SU-DHL-6 (cell line): ENCODE measurements around the gene UBE2F.
"Not testable (repeated sequence)": the region's sequence is repeated elsewhere in the genome, so short reads cannot be mapped to it uniquely, and the experiment has no call there.

Source experiments
- H2AFZ ChIP-seq: fragments of 200-600 bp; sonication (generic); 2 replicates; pipeline ENCODE4 v1.6.1; 2014; ENCODE audit warnings: low read depth, mild to moderate bottlenecking, moderate library complexity, mixed read lengths, antibody characterized with exemption, low read length; ENCODE audit not compliant: severe bottlenecking
- H3F3A ChIP-seq: fragments of 200-600 bp; shearing (Covaris generic); 2 replicates; pipeline ENCODE4 v1.6.0; 2016; ENCODE audit warnings: antibody characterized with exemption, mild to moderate bottlenecking; ENCODE audit not compliant: insufficient read depth
- H3K27ac ChIP-seq: fragments of 200-600 bp; sonication (generic); 2 replicates; pipeline ENCODE4 v1.5.1; 2016; ENCODE audit warnings: low read depth, mild to moderate bottlenecking, low read length, moderate library complexity, mixed read lengths
- H3K27me3 ChIP-seq: fragments of 200-600 bp; sonication (generic), shearing (Covaris generic); 2 replicates; pipeline ENCODE4 v1.6.0; 2014; ENCODE audit warnings: mild to moderate bottlenecking, low read length
- H3K36me3 ChIP-seq: fragments of 200-600 bp; sonication (generic); 2 replicates; pipeline ENCODE4 v1.6.1; 2014; ENCODE audit warnings: mild to moderate bottlenecking, low read length, mixed read lengths
- H3K4me2 ChIP-seq: fragments of 300-600, 200-600 bp; shearing (Covaris generic), sonication (generic); 2 replicates; pipeline ENCODE4 v1.6.0; 2014; ENCODE audit warnings: low read length, low read depth, mild to moderate bottlenecking; ENCODE audit not compliant: poor library complexity, severe bottlenecking
- H3K4me3 ChIP-seq: fragments of 200-600 bp; sonication (generic); 2 replicates; pipeline ENCODE4 v1.5.1; 2014; ENCODE audit warnings: antibody characterized with exemption, low read length, mild to moderate bottlenecking, mixed read lengths; ENCODE audit not compliant: insufficient read depth, poor library complexity, severe bottlenecking
- H3K79me2 ChIP-seq: fragments of 200-600 bp; sonication (generic); 2 replicates; pipeline ENCODE4 v1.6.1; 2014; ENCODE audit warnings: mild to moderate bottlenecking, low read length, moderate library complexity; ENCODE audit not compliant: insufficient read depth
- H3K9ac ChIP-seq: fragments of 200-600 bp; sonication (generic); 2 replicates; pipeline ENCODE4 v1.7.0; 2014; ENCODE audit warnings: mild to moderate bottlenecking, low read length
- H3K9me2 ChIP-seq: fragments of 200-600 bp; sonication (generic); replicated peaks from 2 replicates; pipeline ENCODE4 v1.6.1; 2014; ENCODE audit warnings: low read length; ENCODE audit not compliant: insufficient read depth
- H3K9me3 ChIP-seq: fragments of 200-600 bp; sonication (generic); 2 replicates; pipeline ENCODE4 v1.6.1; 2014; ENCODE audit warnings: low read length, mixed read lengths; ENCODE audit not compliant: insufficient read depth
- H4K20me1 ChIP-seq: fragments of 200-600 bp; sonication (generic); 2 replicates; pipeline ENCODE4 v1.6.1; 2014; ENCODE audit warnings: low read depth, mild to moderate bottlenecking, antibody characterized with exemption, low read length, moderate library complexity, mixed read lengths
- EZH2phosphoT487 ChIP-seq: fragments of 200-600 bp; sonication (generic), shearing (Covaris generic); conservative IDR thresholded peaks from 2 replicates; pipeline ENCODE4 v1.6.1; 2018; ENCODE audit warnings: mild to moderate bottlenecking, antibody characterized with exemption, low read length, moderate library complexity, mixed read lengths
- TF ChIP-seq, protein P1 (sequence below): fragments of 200-600 bp; sonication (generic); IDR thresholded peaks from one replicate; pipeline ENCODE4 v1.5.1; 2017; ENCODE audit warnings: antibody characterized with exemption, mild to moderate bottlenecking, low read length, moderate library complexity; ENCODE audit not compliant: insufficient read depth, poor library complexity, severe bottlenecking

Gene UBE2F

DNA sequence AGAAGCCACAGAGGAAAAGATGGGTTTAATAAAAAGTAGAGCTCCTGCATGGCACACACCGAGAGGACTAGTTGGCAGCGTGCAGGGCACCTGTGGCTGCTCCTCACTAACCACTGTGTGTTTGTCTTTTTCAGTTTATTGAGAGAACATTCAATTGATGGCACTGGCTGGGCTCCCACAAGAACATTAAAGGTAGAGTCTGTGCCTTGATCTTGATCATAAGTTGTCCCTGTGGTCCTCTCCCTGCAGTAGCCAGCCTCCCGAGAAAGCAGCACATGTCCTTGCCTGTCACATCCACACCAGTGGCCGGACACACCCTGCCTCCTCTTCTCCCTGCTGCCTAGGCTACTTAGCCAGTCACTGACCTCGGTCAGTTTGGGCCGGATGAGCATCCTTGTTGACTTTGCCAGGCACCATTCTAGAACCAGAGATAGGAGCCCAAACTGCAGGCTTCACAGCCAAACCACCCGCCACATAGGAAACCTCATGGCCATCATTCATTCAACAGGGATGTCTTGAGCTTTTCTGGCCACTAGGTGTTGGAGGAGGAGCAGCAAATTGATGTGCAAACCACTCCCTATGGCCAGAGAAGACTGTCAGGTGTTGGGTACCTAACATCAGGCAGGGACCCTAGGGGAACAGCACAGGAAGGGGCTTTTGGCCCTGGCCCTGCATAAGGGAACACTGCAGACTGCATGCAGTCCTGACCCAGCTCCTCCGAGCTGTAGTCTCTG, 63.8 kb downstream of the UBE2F start:
- Histone ChIP-seq H3K27ac (no peak overlapping the region), H3K4me3 (no peak overlapping the region), H3K4me2 (no peak overlapping the region), H2AFZ (no peak overlapping the region), H3K9me2 (no peaks in the 10 kb centered on the region), H3K79me2 (no peaks in the 10 kb centered on the region), H3K36me3 (no peaks in the 10 kb centered on the region), H3K9ac (no peak overlapping the region), H3K9me3 (no peaks in the 10 kb centered on the region), H3F3A (no peaks in the 10 kb centered on the region), H4K20me1 (no peaks in the 10 kb centered on the region), H3K27me3 (no peaks in the 10 kb centered on the region)
- TF ChIP-seq, protein P1, sequence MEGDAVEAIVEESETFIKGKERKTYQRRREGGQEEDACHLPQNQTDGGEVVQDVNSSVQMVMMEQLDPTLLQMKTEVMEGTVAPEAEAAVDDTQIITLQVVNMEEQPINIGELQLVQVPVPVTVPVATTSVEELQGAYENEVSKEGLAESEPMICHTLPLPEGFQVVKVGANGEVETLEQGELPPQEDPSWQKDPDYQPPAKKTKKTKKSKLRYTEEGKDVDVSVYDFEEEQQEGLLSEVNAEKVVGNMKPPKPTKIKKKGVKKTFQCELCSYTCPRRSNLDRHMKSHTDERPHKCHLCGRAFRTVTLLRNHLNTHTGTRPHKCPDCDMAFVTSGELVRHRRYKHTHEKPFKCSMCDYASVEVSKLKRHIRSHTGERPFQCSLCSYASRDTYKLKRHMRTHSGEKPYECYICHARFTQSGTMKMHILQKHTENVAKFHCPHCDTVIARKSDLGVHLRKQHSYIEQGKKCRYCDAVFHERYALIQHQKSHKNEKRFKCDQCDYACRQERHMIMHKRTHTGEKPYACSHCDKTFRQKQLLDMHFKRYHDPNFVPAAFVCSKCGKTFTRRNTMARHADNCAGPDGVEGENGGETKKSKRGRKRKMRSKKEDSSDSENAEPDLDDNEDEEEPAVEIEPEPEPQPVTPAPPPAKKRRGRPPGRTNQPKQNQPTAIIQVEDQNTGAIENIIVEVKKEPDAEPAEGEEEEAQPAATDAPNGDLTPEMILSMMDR: no peak
- no peak for TF ChIP-seq EZH2phosphoT487

DNA sequence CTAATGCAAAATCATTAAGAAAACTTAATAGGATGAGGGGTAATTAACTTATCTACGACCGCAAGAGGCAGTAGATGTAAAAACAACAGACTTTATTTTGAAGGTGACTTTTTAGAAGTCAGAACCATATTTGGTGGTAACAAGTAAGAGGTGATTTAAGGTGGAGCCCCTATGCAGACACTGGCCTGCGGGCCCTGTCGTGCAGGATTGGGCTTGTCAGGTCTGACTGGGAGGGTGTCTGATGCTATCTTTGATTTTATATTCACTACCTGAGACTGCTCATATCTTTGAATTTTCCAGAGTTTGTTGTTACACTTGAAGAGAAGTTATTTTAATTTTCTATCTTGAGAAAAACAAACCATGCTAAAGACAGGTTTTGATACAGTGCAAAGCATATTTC, 64.9 kb downstream of the UBE2F start:
- no peak overlapping the region for H3K27ac ChIP-seq
- TF ChIP-seq, protein P1: no peak
- TF ChIP-seq EZH2phosphoT487: no peak
- no peaks in the 10 kb centered on the region for H3K36me3 ChIP-seq
- no peaks in the 10 kb centered on the region for H3F3A ChIP-seq
- no peaks in the 10 kb centered on the region for H3K27me3 ChIP-seq
- no peak overlapping the region for H3K4me2 ChIP-seq
- no peaks in the 10 kb centered on the region for H3K79me2 ChIP-seq
- no peak overlapping the region for H3K4me3 ChIP-seq
- H2AFZ ChIP-seq: no peak overlapping the region
- no peaks in the 10 kb centered on the region for H3K9me2 ChIP-seq
- no peak overlapping the region for H3K9ac ChIP-seq
- H3K9me3 ChIP-seq: no peaks in the 10 kb centered on the region
- H4K20me1 ChIP-seq: no peaks in the 10 kb centered on the region

DNA sequence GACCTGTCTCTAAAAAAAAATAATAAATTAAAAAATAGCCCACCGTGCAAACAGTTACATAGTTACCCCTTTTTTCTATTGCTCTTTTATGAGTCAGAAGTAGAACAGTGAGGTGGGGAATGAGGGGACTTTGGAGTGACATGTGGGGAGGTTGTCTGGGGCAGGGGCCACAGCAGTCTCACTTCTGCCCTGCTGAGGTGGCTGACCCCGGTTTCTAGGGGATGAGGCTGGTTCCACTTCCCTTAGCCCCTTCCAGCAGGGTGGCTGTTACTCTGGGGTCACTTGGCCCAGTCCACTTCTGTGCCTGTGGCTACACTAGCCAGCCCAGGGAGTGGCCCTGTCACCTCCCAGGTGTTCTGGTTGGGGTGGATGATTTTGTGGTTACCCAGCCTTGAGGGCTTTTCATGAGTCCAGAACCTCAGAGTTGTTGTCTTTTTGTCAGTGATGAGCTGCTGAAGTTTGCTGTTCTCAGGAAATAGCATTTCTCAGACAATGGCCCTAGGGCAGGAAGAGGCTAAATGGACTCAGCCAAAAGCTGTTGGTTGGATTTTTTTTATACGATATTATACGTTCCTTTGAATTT, 66.0 kb downstream of the UBE2F start:
- Histone ChIP-seq H3K36me3 (no peaks in the 10 kb centered on the region), H3K79me2 (no peaks in the 10 kb centered on the region), H3K4me3 (no peak overlapping the region), H3K9me3 (no peaks in the 10 kb centered on the region), H3K9ac (no peak overlapping the region), H3K9me2 (no peaks in the 10 kb centered on the region), H2AFZ (no peak overlapping the region), H3F3A (no peaks in the 10 kb centered on the region), H3K27me3 (no peaks in the 10 kb centered on the region), H3K27ac (no peak overlapping the region), H3K4me2 (no peak overlapping the region), H4K20me1 (no peaks in the 10 kb centered on the region)
- TF ChIP-seq EZH2phosphoT487: no peak

DNA sequence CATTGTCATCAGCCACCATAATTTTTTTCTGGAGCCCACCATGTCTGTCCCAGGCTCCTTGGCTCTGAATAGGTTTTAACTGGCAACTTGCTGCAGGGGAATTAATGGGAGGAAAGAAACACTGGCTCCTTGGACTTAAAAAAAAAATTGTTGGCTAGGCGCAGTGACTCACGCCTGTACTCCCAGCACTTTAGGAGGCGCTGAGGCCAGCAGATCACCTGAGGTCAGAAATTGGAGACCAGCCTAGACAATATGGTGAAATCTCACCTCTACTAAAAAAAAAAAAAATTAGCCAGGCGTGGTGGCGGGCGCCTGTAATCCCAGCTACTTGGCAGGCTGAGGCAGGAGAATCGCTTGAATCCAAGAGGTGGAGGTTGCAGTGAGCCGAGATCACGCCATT, 67.2 kb downstream of the UBE2F start:
- H3K27ac ChIP-seq, H3K4me3 ChIP-seq, H3K79me2 ChIP-seq, H3K36me3 ChIP-seq, H3K4me2 ChIP-seq, H3K27me3 ChIP-seq, H2AFZ ChIP-seq, H3K9ac ChIP-seq, H3K9me2 ChIP-seq, H3K9me3 ChIP-seq, H3F3A ChIP-seq, H4K20me1 ChIP-seq: not testable (repeated sequence)
